ENCODE measurements around the gene SPPL2B. TPM values are rescaled to one million over a fixed set of nuclear protein-coding genes. Genes with fewer than 3 reads are reported as not detected.

SPPL2B gene
- total RNA-seq, 1 experiment from 2014 or later = 73.7 TPM

DNA sequence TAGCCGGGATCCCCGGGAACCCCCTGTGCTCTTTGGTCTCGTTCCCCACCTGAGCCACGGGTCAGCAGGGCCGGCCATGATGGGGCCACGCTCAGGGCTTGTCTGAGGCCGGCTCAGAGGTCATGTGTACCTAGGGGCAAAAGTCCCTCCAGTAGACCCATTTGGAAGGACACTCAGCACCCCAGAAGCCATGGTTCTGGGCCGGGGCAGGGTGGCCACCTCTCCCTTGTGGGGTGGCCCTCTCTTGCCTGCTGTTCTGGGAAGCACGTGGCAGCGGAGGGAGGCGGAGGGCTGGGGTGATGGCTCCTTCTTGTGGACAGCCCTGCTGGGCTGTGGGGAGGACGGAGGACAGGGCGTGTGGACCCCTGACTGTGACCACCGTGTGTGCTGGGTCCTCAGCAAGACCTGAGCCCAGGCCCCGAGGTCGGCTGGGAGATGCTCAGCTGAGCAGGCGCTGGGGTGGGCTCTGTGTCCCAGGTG is 40.1 kb upstream of the SPPL2B start:
- Mint-ChIP-seq H3K27me3 (ENCODE audit: low read depth) (peaks cover 89% of the 10 kb centered on the region), H3K4me1 (peaks cover 7 to 13% of the 10 kb centered on the region in 2 experiments; a peak in 3 of 4 replicates), H3K27ac (no peak overlapping the region), H3K9me3 (peaks cover 5 to 6% of the 10 kb centered on the region in 2 experiments; a peak in 3 of 5 replicates), H3K36me3 (ENCODE audit: insufficient read depth in 1 of 3, low read depth in 3 of 3) (peaks cover 0 to 7% (median 4%) of the 10 kb centered on the region in 3 experiments; a peak in 3 of 7 replicates), H3K4me3 (peak overlapping the region in 1 of 2 experiments; percentile 31; a peak in 1 of 5 replicates)
- no peak for DNase-seq
- Histone ChIP-seq H3K79me2 (ENCODE audit: insufficient read depth, low read length) (no peaks in the 10 kb centered on the region), H3K56ac (ENCODE audit: insufficient read length, low read depth, low read length) (no peak overlapping the region), H3K27ac (ENCODE audit: insufficient read length, low read depth, low read length) (no peak overlapping the region), H2BK20ac (ENCODE audit: low read depth, low read length, poor library complexity, severe bottlenecking) (no peak overlapping the region), H4K20me1 (ENCODE audit: control insufficient read depth, insufficient read depth, insufficient read length) (no peaks in the 10 kb centered on the region), H3K9me3 (ENCODE audit: control insufficient read depth, low read depth, low read length) (no peaks in the 10 kb centered on the region), H4K5ac (ENCODE audit: insufficient read length, low read depth, low read length) (no peak overlapping the region), H2BK120ac (ENCODE audit: low read depth, low read length, poor library complexity, severe bottlenecking) (no peak overlapping the region), H3K23me2 (ENCODE audit: insufficient read length, low read depth, low read length, poor library complexity, severe bottlenecking) (no peaks in the 10 kb centered on the region), H3K14ac (ENCODE audit: insufficient read depth, low read length) (no peak overlapping the region), H3K4me1 (ENCODE audit: insufficient read depth, low read length) (no peaks in the 10 kb centered on the region), H3K9ac (ENCODE audit: extremely low read depth, insufficient read length, low read length) (no peak overlapping the region), H3K79me1 (ENCODE audit: insufficient read depth, low read depth, low read length, poor library complexity, severe bottlenecking) (no peaks in the 10 kb centered on the region), H3K4me2 (ENCODE audit: insufficient read depth, insufficient read length, low read length) (no peak overlapping the region), H2BK15ac (ENCODE audit: low read depth, low read length) (no peak overlapping the region), H2BK5ac (ENCODE audit: insufficient read length, low read length) (no peak overlapping the region), H2AK5ac (ENCODE audit: insufficient read length, low read length) (no peak overlapping the region), H2AFZ (ENCODE audit: low read length) (no peak overlapping the region), H3T11ph (ENCODE audit: low read length) (no peak overlapping the region), H4K91ac (ENCODE audit: insufficient read length, low read depth, low read length) (no peak overlapping the region), H3K4ac (ENCODE audit: low read depth, low read length) (no peak overlapping the region), H4K8ac (replicated peaks; ENCODE audit: insufficient read length, low read depth, low read length) (no peak overlapping the region), H3K23ac (ENCODE audit: insufficient read length, low read depth, low read length) (no peak overlapping the region), H3K27me3 (ENCODE audit: insufficient read depth, low read length) (peaks cover 35% of the 10 kb centered on the region; the same call in 1 of the 2 replicates), H2BK12ac (ENCODE audit: insufficient read length, low read depth, low read length) (no peak overlapping the region), H3K18ac (ENCODE audit: insufficient read length, low read depth, low read length) (no peak overlapping the region)
- TF ChIP-seq, protein P1, sequence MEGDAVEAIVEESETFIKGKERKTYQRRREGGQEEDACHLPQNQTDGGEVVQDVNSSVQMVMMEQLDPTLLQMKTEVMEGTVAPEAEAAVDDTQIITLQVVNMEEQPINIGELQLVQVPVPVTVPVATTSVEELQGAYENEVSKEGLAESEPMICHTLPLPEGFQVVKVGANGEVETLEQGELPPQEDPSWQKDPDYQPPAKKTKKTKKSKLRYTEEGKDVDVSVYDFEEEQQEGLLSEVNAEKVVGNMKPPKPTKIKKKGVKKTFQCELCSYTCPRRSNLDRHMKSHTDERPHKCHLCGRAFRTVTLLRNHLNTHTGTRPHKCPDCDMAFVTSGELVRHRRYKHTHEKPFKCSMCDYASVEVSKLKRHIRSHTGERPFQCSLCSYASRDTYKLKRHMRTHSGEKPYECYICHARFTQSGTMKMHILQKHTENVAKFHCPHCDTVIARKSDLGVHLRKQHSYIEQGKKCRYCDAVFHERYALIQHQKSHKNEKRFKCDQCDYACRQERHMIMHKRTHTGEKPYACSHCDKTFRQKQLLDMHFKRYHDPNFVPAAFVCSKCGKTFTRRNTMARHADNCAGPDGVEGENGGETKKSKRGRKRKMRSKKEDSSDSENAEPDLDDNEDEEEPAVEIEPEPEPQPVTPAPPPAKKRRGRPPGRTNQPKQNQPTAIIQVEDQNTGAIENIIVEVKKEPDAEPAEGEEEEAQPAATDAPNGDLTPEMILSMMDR (conservative IDR thresholded peaks at IDR 0.05) = no peak
- WGBS (ENCODE audit: extremely low coverage, insufficient read length, low lambda C conversion rate) = no CpG with 5 or more reads among the region's 17 CpGs

Data from H9 (cell line).